ENCODE data around the gene KATNAL2. TPM values are rescaled to one million over a fixed set of nuclear protein-coding genes. Genes with fewer than 3 reads are reported as not detected.

The KATNAL2 gene
- total RNA-seq, 2 experiments from 2014 or later: 0.45 to 0.52 TPM

GRCh38 chr18:47109720-47110119 lies 192.3 kb downstream of the KATNAL2 start:
- Mint-ChIP-seq H3K9me3 (no peaks in the 10 kb centered on the region), H3K4me1 (ENCODE audit: low read depth) (no peaks in the 10 kb centered on the region), H3K36me3 (ENCODE audit: low read depth) (peaks cover 24% of the 10 kb centered on the region), H3K27me3 (ENCODE audit: low read depth) (no peaks in the 10 kb centered on the region), H3K4me3 (no peak overlapping the region), H3K27ac (no peak overlapping the region)
- intact Hi-C loops (cut with micrococcal nuclease): no loop called here
- CTCF ChIA-PET: interaction anchor here (1.2 to 1.4 kb wide), 2 partner anchors 8 to 95 kb away, joined by 3 to 4 read pairs; no protein-coding TSS in a partner anchor
- DNase-seq: no peak

DNA sequence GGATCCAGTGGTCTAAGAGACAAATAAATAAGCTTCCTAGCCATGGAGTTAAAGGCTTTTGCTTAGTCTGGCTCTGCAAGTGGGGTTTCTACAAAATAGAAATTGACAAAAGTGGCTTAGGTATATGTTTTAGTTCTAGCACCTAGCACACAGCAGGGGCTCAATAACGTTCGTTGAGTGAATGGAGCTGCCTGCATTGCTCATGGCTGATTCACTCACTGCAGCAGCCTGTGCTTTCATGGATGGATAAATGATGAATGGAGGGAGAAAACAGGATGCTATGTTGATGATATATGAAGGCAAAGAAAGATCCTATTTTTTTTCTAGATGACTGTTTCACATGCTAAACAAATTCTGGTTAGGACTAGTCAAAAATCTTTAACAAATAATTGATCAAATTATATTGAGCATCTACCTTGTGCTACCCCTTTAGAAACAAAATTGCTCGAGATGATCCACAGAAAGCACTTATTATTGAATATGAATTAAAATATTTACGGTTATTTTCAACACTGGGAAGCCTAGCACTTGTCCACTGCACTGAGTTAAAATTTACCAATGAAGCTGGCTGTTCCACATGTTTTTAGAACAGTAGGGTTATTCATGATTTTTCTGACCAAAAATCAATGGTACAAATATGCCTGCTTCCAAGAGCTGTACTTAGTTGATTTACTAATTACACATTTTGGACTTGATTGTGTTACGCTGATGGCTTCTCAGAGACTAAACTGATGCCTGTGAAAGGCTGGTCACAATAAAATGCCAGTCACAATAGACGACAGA lies 193.3 kb downstream of the KATNAL2 start:
- H3K4me1 Mint-ChIP-seq (ENCODE audit: low read depth): no peaks in the 10 kb centered on the region
- no peaks in the 10 kb centered on the region for H3K27me3 Mint-ChIP-seq (ENCODE audit: low read depth)
- CTCF ChIA-PET: interaction anchor here (1.2 to 2.7 kb wide), 3 partner anchors 9 to 94 kb away, joined by 3 to 9 read pairs (median 4); no protein-coding TSS in a partner anchor
- peaks cover 27% of the 10 kb centered on the region for H3K36me3 Mint-ChIP-seq (ENCODE audit: low read depth)
- no peaks in the 10 kb centered on the region for H3K9me3 Mint-ChIP-seq
- DNase-seq: no peak
- no peak overlapping the region for H3K4me3 Mint-ChIP-seq
- intact Hi-C loops (cut with micrococcal nuclease): no loop called here
- no peak overlapping the region for H3K27ac Mint-ChIP-seq

- H3K27me3 Mint-ChIP-seq (ENCODE audit: low read depth): no peaks in the 10 kb centered on the region
- H3K9me3 Mint-ChIP-seq: no peaks in the 10 kb centered on the region
- CTCF ChIA-PET: interaction anchor here (0.6 to 2.6 kb wide), 3 partner anchors 90 to 822 kb away, joined by 3 to 12 read pairs (median 3); no protein-coding TSS in a partner anchor
- H3K36me3 Mint-ChIP-seq (ENCODE audit: low read depth): peaks cover 25% of the 10 kb centered on the region
- intact Hi-C loops (cut with micrococcal nuclease): no loop called here
- no peak overlapping the region for H3K4me3 Mint-ChIP-seq
- no peaks in the 10 kb centered on the region for H3K4me1 Mint-ChIP-seq (ENCODE audit: low read depth)
- no peak overlapping the region for H3K27ac Mint-ChIP-seq
- no peak for DNase-seq
These were observed 196.6 kb downstream of the KATNAL2 start for GRCh38 chr18:47113796-47114540.

DNA sequence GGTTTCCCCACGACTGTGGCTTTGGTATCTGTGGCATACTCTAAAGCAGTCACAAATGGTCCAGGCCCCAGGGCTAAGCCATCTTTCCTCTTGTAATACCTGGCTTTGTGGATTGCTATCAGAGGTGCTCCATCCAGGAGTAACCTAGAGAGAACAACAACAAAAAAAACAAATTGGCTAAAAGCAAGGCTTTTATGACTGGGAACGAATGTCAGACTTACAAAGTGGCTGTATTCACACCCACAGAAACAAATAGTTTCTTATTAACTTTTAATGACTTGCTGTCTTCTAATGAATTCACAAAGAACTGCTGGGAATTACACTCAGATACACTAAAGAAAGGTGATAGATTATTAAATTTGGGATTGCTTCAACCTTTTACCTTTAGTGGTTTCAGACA lies 197.8 kb downstream of the KATNAL2 start:
- H3K9me3 Mint-ChIP-seq: no peaks in the 10 kb centered on the region
- DNase-seq: no peak
- peaks cover 5% of the 10 kb centered on the region for H3K4me1 Mint-ChIP-seq (ENCODE audit: low read depth)
- peaks cover 31% of the 10 kb centered on the region for H3K36me3 Mint-ChIP-seq (ENCODE audit: low read depth)
- intact Hi-C loops (cut with micrococcal nuclease): no loop called here
- CTCF ChIA-PET: interaction anchor here (1.3 kb wide), 1 partner anchor 16 kb away, joined by 3 read pairs; no protein-coding TSS in a partner anchor
- H3K27me3 Mint-ChIP-seq (ENCODE audit: low read depth): no peaks in the 10 kb centered on the region
- no peak overlapping the region for H3K27ac Mint-ChIP-seq
- no peak overlapping the region for H3K4me3 Mint-ChIP-seq

DNA sequence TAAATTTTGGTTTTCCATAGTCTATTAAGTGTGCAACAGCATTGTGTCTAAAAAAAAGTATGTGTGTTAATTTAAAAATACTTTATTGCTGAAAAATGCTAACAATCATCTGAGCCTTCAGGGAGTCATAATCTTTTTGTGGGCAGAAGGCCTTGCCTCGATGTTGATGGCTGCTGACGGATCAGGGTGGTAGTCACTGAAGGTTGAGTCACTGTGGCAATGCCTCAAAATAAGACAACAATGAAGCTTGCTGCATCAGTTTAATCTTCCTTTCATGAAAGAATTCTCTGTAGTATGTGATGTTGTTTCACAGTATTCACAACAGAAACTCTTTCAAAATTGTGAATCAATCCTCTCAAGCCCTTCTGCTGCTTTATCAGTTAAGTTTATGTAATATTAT lies 201.6 kb downstream of the KATNAL2 start:
- H3K9me3 Mint-ChIP-seq: no peaks in the 10 kb centered on the region
- intact Hi-C loops (cut with micrococcal nuclease): no loop called here
- H3K27ac Mint-ChIP-seq: no peak overlapping the region
- DNase-seq: no peak
- H3K36me3 Mint-ChIP-seq (ENCODE audit: low read depth): peaks cover 30% of the 10 kb centered on the region
- H3K4me3 Mint-ChIP-seq: no peak overlapping the region
- peaks cover 24% of the 10 kb centered on the region for H3K4me1 Mint-ChIP-seq (ENCODE audit: low read depth)
- no peaks in the 10 kb centered on the region for H3K27me3 Mint-ChIP-seq (ENCODE audit: low read depth)
- CTCF ChIA-PET: interaction anchor here (0.9 kb wide), 1 partner anchor 31 kb away, joined by 5 read pairs; the partner anchor contains the start of gene HDHD2

GRCh38 chr18:47120428-47120827 lies 203.0 kb downstream of the KATNAL2 start:
- CTCF ChIA-PET: interaction anchor here (0.6 to 1.5 kb wide), 2 partner anchors 84 to 1366 kb away, joined by 3 to 6 read pairs; no protein-coding TSS in a partner anchor
- DNase-seq: peak; percentile 34
- no peaks in the 10 kb centered on the region for H3K9me3 Mint-ChIP-seq
- peaks cover 28% of the 10 kb centered on the region for H3K36me3 Mint-ChIP-seq (ENCODE audit: low read depth)
- peaks cover 27% of the 10 kb centered on the region for H3K4me1 Mint-ChIP-seq (ENCODE audit: low read depth)
- intact Hi-C loops (cut with micrococcal nuclease): loop anchor here (1.0 to 5.0 kb wide), 4 partner anchors 31 to 868 kb away; no protein-coding TSS in a partner anchor
- peak overlapping the region; percentile 2 for H3K27ac Mint-ChIP-seq
- H3K27me3 Mint-ChIP-seq (ENCODE audit: low read depth): no peaks in the 10 kb centered on the region
- H3K4me3 Mint-ChIP-seq: no peak overlapping the region

DNA sequence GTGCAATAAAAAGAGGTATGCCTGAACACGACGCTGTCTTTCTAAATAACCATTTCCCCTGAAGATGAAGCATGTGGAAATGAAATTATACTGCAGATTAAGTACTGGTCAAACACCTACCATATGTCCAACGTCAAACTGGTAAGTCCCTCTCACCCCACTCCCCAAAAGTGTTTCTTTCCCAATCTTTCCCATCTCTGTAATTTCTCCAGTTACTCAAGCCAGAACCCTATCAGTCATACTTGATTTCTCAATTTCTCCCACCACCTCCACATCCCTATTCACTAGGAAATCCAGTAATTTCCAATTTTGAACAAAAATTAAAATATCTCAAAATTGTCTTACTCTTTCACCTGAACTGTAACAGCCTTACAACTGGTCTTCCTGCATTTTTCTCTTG lies 203.7 kb downstream of the KATNAL2 start:
- H3K9me3 Mint-ChIP-seq: no peaks in the 10 kb centered on the region
- H3K27me3 Mint-ChIP-seq (ENCODE audit: low read depth): no peaks in the 10 kb centered on the region
- intact Hi-C loops (cut with micrococcal nuclease): loop anchor here (5.0 kb wide), 2 partner anchors 71 to 869 kb away; no protein-coding TSS in a partner anchor
- no peak for DNase-seq
- peaks cover 27% of the 10 kb centered on the region for H3K4me1 Mint-ChIP-seq (ENCODE audit: low read depth)
- H3K4me3 Mint-ChIP-seq: no peak overlapping the region
- H3K27ac Mint-ChIP-seq: no peak overlapping the region
- peaks cover 28% of the 10 kb centered on the region for H3K36me3 Mint-ChIP-seq (ENCODE audit: low read depth)
- CTCF ChIA-PET: interaction anchor here (0.6 to 1.5 kb wide), 2 partner anchors 84 to 1367 kb away, joined by 3 to 6 read pairs; no protein-coding TSS in a partner anchor

GRCh38 chr18:47141289-47141688 lies 223.9 kb downstream of the KATNAL2 start:
- peaks cover 26% of the 10 kb centered on the region for H3K36me3 Mint-ChIP-seq (ENCODE audit: low read depth)

GRCh38 chr18:47143153-47143552 lies 225.8 kb downstream of the KATNAL2 start:
- no peak overlapping the region for H3K4me3 Mint-ChIP-seq
- H3K36me3 Mint-ChIP-seq (ENCODE audit: low read depth): peaks cover 24% of the 10 kb centered on the region
- peaks cover 14% of the 10 kb centered on the region for H3K4me1 Mint-ChIP-seq (ENCODE audit: low read depth)
- intact Hi-C loops (cut with micrococcal nuclease): no loop called here
- CTCF ChIA-PET: no interaction called here
- no peaks in the 10 kb centered on the region for H3K9me3 Mint-ChIP-seq
- no peaks in the 10 kb centered on the region for H3K27me3 Mint-ChIP-seq (ENCODE audit: low read depth)
- no peak for DNase-seq
- no peak overlapping the region for H3K27ac Mint-ChIP-seq

More at GRCh38 chr18:47141289-47141688, 223.9 kb downstream of the KATNAL2 start:
- no peak for DNase-seq
- H3K9me3 Mint-ChIP-seq: no peaks in the 10 kb centered on the region
- H3K4me3 Mint-ChIP-seq: no peak overlapping the region
- CTCF ChIA-PET: no interaction called here
- H3K27me3 Mint-ChIP-seq (ENCODE audit: low read depth): no peaks in the 10 kb centered on the region
- peaks cover 11% of the 10 kb centered on the region for H3K4me1 Mint-ChIP-seq (ENCODE audit: low read depth)
- intact Hi-C loops (cut with micrococcal nuclease): no loop called here
- no peak overlapping the region for H3K27ac Mint-ChIP-seq

DNA sequence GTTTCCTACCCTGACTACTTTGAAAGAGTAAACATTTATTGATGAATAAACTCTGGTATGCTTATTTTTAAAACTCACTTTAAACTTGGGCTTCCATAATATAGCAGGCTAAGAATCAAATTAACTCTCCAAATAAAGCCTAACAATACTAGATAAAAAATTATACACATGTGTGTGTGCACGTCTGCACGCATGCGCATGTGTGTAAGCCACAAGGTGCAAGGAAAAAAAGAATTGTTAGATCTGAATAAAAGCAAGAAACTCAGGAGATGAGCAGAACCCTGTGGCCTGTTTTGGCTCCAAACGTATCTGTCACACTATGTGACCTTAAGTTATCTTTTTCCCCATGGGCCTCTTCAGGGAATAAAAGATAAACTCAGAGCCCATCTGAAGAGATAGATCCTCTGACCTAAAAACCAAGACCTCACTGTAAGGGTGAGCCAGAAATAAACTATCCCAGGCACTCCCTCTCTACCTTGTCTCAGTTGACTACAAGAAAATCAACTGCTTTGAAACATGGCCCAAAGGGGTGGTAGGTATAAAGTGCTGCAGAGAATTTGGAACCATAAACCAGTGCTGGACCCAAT lies 226.6 kb downstream of the KATNAL2 start:
- Mint-ChIP-seq H3K9me3 (no peaks in the 10 kb centered on the region), H3K4me3 (no peak overlapping the region), H3K27me3 (ENCODE audit: low read depth) (no peaks in the 10 kb centered on the region), H3K27ac (no peak overlapping the region), H3K36me3 (ENCODE audit: low read depth) (peaks cover 23% of the 10 kb centered on the region), H3K4me1 (ENCODE audit: low read depth) (peaks cover 22% of the 10 kb centered on the region)
- CTCF ChIA-PET: interaction anchor here (0.9 kb wide), 1 partner anchor 612 kb away, joined by 4 read pairs; no protein-coding TSS in a partner anchor
- intact Hi-C loops (cut with micrococcal nuclease): no loop called here
- no peak for DNase-seq

- CTCF ChIA-PET: interaction anchor here (0.6 kb wide), 1 partner anchor 326 kb away, joined by 3 read pairs; no protein-coding TSS in a partner anchor
- peaks cover 32% of the 10 kb centered on the region for H3K4me1 Mint-ChIP-seq (ENCODE audit: low read depth)
- no peaks in the 10 kb centered on the region for H3K27me3 Mint-ChIP-seq (ENCODE audit: low read depth)
- intact Hi-C loops (cut with micrococcal nuclease): no loop called here
- no peak overlapping the region for H3K27ac Mint-ChIP-seq
- H3K4me3 Mint-ChIP-seq: no peak overlapping the region
- H3K9me3 Mint-ChIP-seq: no peaks in the 10 kb centered on the region
- H3K36me3 Mint-ChIP-seq (ENCODE audit: low read depth): peaks cover 17% of the 10 kb centered on the region
- no peak for DNase-seq
These were observed 228.8 kb downstream of the KATNAL2 start for GRCh38 chr18:47146206-47146605.

Measured in activated naive CD4-positive, alpha-beta T cell treated with anti-CD3 and anti-CD28 coated beads for 36 hours (primary cell).